Left lung (tissue), 10 donors: ENCODE data around the gene UBE2E2. TPM values are rescaled to one million over a fixed set of nuclear protein-coding genes. Genes with fewer than 3 reads are reported as not detected.

Experiments used
- ATAC-seq: fragments of 200-7000 bp; cut with Tn5 transposase; one replicate; pipeline ENCODE4 v1.9.1; 2020; ENCODE audit warnings: moderate library complexity
- DNase-seq, 4 donors: peaks; one replicate each; pipeline ENCODE4 v3.0.0-alpha.2; 2013 to 2020
- H3K27ac ChIP-seq, 2 donors: fragments of 200-600 bp; sonication (generic) in 1 of 2; one replicate each; pipeline versions ENCODE4 v1.5.0 to v1.8.0; 2020 to 2021
- H3K27me3 ChIP-seq, 2 donors: fragments of 200-600 bp; sonication (generic) in 1 of 2; one replicate each; pipeline versions ENCODE4 v1.5.0 to v1.8.0; 2020 to 2021
- H3K36me3 ChIP-seq, 2 donors: fragments of 200-600 bp; sonication (generic) in 1 of 2; one replicate each; pipeline versions ENCODE4 v1.5.0 to v1.8.0; 2020 to 2021
- H3K4me1 ChIP-seq, 2 donors: fragments of 200-600 bp; one replicate each; pipeline ENCODE4 v1.8.0; 2021
- H3K4me3 ChIP-seq, 2 donors: fragments of 200-600 bp; sonication (generic) in 1 of 2; one replicate each; pipeline versions ENCODE4 v1.5.0 to v1.8.0; 2020 to 2021; ENCODE audit warnings: mild to moderate bottlenecking in 1 of 2
- H3K9me3 ChIP-seq, 2 donors: fragments of 200-600 bp; sonication (generic) in 1 of 2; one replicate each; pipeline versions ENCODE4 v1.5.0 to v1.8.0; 2020 to 2021
- CTCF ChIP-seq, 2 donors: fragments of 200-600 bp; sonication (generic) in 1 of 2; IDR thresholded peaks; one replicate each; pipeline versions ENCODE4 v1.5.0 to v1.8.0; 2021; ENCODE audit warnings: antibody characterized with exemption in 2 of 2
- intact Hi-C, 2 donors: fragments of 100-400 bp; cut with DNase I; formaldehyde crosslinking; loops; one replicate each; pipeline versions ENCODE4 v1.11.2 to v1.14.2; 2022
- polyA plus RNA-seq, 6 donors: library from polyadenylated mRNA; unstranded; fragments of 120-200 nt; gene quantifications; one replicate each; pipeline ENCODE4 v1.2.1, GENCODE V29; 2013; ENCODE audit not compliant: insufficient read length in 6 of 6
- total RNA-seq, 2 donors: library from RNA; stranded (reverse); fragmentation: NEBNext Ultra II Directional; extraction: Animal tissue kit (Norgen Biotek cat#: 25700); gene quantifications; one replicate each; pipeline ENCODE4 v1.2.1, GENCODE V29; 2021
- donor health status: DM: no; HTN: yes; CAD: no.
- donor health status: DM: no; HTN: no; CAD: no.

UBE2E2 gene
- total and polyA plus RNA-seq, 8 donors: 42.3 to 55.6 (median 47.5) TPM

DNA sequence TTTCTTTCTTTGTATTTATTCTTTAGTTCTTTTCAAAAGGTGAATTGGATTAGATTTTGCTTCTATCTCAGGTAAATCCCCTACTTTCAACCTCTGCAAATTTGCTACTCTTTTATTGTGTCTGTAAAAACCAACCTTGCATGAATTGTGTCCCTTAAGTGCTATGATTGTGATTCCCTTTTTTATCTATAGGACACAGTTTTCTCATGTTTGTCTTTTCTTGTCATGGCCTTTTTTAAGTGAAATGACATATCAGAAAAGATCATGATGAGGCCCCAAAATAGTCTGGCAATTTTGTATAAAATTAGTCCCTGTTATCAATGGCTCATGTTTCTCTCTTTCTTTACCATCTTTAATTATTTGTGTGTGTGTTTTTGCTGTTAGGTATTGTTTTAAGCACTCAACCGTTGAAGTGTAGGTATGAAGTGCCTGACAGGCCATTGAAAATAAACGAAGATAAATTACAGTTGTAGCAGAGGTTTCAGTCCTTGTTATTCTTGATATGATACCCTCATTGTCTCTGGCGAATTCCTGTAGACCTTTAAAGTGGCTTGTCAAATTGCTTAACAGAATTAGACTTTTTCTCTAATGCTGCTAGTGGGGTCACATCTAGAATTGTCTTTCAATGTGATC is 184.3 kb downstream of the UBE2E2 start:
- Histone ChIP-seq H3K27ac (no peak overlapping the region), H3K9me3 (no peaks in the 10 kb centered on the region), H3K4me3 (no peak overlapping the region), H3K27me3 (no peaks in the 10 kb centered on the region), H3K36me3 (no peaks in the 10 kb centered on the region), H3K4me1 (no peaks in the 10 kb centered on the region)
- TF ChIP-seq CTCF (IDR thresholded peaks at IDR 0.05): no peak
- no peak for DNase-seq
- no peak for ATAC-seq
- intact Hi-C loops: no loop called here

- Histone ChIP-seq H3K27me3 (no peaks in the 10 kb centered on the region), H3K27ac (no peak overlapping the region), H3K36me3 (no peaks in the 10 kb centered on the region), H3K9me3 (no peaks in the 10 kb centered on the region), H3K4me1 (no peaks in the 10 kb centered on the region), H3K4me3 (no peak overlapping the region)
- intact Hi-C loops: no loop called here
- ATAC-seq (no peak), DNase-seq (no peak)
- TF ChIP-seq CTCF (IDR thresholded peaks at IDR 0.05): no peak
These were observed 186.0 kb downstream of the UBE2E2 start for GRCh38 chr3:23389089-23389488.

- Histone ChIP-seq H3K27me3 (no peaks in the 10 kb centered on the region), H3K4me3 (no peak overlapping the region), H3K9me3 (no peaks in the 10 kb centered on the region), H3K36me3 (no peaks in the 10 kb centered on the region), H3K4me1 (no peaks in the 10 kb centered on the region), H3K27ac (no peak overlapping the region)
- TF ChIP-seq CTCF (IDR thresholded peaks at IDR 0.05): no peak
- DNase-seq: no peak
- intact Hi-C loops: no loop called here
- ATAC-seq: no peak
These were observed 186.6 kb downstream of the UBE2E2 start for GRCh38 chr3:23389686-23390085.

- no peak overlapping the region for H3K4me3 ChIP-seq
- no peak for ATAC-seq
- no peaks in the 10 kb centered on the region for H3K27me3 ChIP-seq
- intact Hi-C loops: no loop called here
- H3K36me3 ChIP-seq: no peaks in the 10 kb centered on the region
- DNase-seq: no peak
- no peak for TF ChIP-seq CTCF (IDR thresholded peaks at IDR 0.05)
- H3K27ac ChIP-seq: no peak overlapping the region
- no peaks in the 10 kb centered on the region for H3K4me1 ChIP-seq
- no peaks in the 10 kb centered on the region for H3K9me3 ChIP-seq
These were observed 187.3 kb downstream of the UBE2E2 start for GRCh38 chr3:23390446-23390845.

- Histone ChIP-seq H3K27ac (no peak overlapping the region), H3K9me3 (no peaks in the 10 kb centered on the region), H3K4me1 (no peaks in the 10 kb centered on the region), H3K4me3 (no peak overlapping the region), H3K36me3 (no peaks in the 10 kb centered on the region), H3K27me3 (no peaks in the 10 kb centered on the region)
- TF ChIP-seq CTCF (IDR thresholded peaks at IDR 0.05): no peak
- no peak for ATAC-seq
- intact Hi-C loops: no loop called here
- DNase-seq: peak in 2 of 4 donors; percentile 58 to 64
These were observed 187.9 kb downstream of the UBE2E2 start for GRCh38 chr3:23390989-23391553.
